Measurements from ENCODE around the gene OPN3.
A peak's percentile ranks its signal among the peaks of the same experiment; 100 is the strongest.

Gene OPN3

DNA sequence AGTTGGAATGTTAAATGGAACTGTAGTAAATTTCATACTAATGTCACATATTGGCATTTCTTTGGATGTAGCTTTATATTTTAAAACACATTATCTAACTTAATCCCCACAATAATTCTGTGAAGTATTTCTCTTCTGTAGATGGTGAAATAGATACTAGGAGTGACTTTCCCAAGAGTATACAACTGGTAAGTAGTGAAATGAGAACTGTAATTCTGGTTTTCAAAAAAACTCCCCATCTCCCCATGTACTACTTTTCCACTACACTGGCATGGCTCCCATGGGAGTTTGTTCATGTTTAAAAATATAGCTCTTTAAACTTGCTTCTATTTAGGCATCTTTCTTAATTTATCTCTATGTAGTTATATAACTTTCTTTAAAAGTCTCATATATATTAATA is 10.2 kb downstream of the OPN3 start:
- TF ChIP-seq, protein P1, sequence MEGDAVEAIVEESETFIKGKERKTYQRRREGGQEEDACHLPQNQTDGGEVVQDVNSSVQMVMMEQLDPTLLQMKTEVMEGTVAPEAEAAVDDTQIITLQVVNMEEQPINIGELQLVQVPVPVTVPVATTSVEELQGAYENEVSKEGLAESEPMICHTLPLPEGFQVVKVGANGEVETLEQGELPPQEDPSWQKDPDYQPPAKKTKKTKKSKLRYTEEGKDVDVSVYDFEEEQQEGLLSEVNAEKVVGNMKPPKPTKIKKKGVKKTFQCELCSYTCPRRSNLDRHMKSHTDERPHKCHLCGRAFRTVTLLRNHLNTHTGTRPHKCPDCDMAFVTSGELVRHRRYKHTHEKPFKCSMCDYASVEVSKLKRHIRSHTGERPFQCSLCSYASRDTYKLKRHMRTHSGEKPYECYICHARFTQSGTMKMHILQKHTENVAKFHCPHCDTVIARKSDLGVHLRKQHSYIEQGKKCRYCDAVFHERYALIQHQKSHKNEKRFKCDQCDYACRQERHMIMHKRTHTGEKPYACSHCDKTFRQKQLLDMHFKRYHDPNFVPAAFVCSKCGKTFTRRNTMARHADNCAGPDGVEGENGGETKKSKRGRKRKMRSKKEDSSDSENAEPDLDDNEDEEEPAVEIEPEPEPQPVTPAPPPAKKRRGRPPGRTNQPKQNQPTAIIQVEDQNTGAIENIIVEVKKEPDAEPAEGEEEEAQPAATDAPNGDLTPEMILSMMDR (conservative IDR thresholded peaks at IDR 0.05; ENCODE audit: control insufficient read depth, insufficient read depth, low read depth, low read length): no peak
- H3K4me3 ChIP-seq (ENCODE audit: control insufficient read depth, low read depth, low read length): no peak overlapping the region
- no peak for DNase-seq (ENCODE audit: low read depth)

DNA sequence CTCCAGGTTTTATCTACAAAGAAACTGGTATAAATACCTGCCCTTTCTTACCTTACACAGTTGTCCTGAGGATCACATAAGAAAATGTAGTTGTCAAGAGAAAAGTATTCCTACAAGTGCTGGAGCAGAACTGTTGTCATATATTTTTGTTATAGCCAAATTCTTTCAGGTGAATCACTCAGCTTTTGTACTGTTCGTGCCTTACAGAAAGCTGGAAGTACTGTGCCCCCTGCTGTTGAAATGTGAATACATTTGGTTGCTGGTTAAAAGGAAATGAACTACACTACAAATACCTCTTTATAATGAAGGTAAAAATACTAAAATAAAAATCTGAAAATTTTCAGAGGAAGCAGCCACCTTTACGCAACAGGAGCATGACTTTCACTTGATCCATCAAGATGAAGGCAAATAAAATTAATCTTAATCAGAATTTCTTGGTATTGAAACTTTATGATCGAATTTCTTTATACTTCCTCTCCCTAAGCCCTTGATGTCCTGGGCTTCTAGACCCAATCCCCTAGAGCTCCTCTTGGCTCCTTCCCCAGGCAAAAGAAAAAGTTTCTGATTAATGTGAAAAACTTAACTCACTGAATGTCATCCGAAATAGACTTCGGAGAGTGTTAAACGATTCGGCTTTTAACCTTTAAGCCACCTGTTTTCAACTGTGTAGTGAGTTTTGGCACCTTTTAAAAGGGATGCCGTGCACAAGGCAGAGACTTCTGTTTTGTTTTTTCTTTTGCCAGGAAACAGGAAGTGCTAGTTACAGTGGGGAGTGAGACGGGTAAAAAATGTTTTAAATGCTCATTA is 12.5 kb downstream of the OPN3 start:
- TF ChIP-seq, protein P1 (conservative IDR thresholded peaks at IDR 0.05; ENCODE audit: control insufficient read depth, insufficient read depth, low read depth, low read length): peak; percentile 69
- peak; percentile 86 for DNase-seq (ENCODE audit: low read depth)
- no peak overlapping the region for H3K4me3 ChIP-seq (ENCODE audit: control insufficient read depth, low read depth, low read length)

DNA sequence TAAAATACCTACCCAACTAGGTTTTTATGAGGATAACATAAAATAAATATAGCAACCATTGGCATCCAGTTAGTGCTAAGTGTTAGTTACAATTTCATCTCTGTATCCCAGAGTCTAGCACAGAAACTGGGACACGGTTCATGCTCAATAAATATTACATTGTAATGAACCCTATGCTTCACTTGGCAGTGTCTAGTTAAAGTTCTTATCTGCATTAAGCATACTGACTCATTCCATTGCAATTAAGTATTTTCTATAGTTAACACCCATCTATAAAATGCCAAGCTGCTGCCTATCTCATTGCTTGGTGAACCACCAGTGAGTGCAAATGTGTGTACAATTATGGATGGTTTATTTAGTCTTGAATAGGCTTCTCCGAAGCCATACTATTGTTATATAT is 15.2 kb downstream of the OPN3 start:
- no peak for DNase-seq (ENCODE audit: low read depth)
- TF ChIP-seq, protein P1 (conservative IDR thresholded peaks at IDR 0.05; ENCODE audit: control insufficient read depth, insufficient read depth, low read depth, low read length): no peak
- no peak overlapping the region for H3K4me3 ChIP-seq (ENCODE audit: control insufficient read depth, low read depth, low read length)

DNA sequence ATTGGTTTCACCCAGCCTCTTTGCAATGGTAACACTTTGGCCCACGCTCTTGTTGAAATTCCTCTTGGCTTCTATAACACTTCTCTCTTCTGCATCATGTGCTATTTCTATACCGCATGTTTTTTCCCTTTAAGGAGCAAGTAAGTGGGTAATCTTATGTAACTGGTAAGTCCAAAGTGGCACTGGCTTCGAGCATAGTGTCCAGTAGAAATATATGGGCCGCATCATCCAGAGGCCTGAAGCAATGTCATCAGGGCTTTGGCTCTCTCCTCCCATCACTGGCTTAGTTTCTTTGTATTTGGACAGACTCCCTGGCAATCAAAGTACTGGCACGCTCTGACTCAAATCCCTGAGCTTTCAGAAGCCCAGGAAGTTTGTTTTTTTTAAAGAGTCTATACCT is 17.5 kb downstream of the OPN3 start:
- TF ChIP-seq, protein P1 (conservative IDR thresholded peaks at IDR 0.05; ENCODE audit: control insufficient read depth, insufficient read depth, low read depth, low read length): no peak
- DNase-seq (ENCODE audit: low read depth): peak; percentile 52
- H3K4me3 ChIP-seq (ENCODE audit: control insufficient read depth, low read depth, low read length): no peak overlapping the region

DNA sequence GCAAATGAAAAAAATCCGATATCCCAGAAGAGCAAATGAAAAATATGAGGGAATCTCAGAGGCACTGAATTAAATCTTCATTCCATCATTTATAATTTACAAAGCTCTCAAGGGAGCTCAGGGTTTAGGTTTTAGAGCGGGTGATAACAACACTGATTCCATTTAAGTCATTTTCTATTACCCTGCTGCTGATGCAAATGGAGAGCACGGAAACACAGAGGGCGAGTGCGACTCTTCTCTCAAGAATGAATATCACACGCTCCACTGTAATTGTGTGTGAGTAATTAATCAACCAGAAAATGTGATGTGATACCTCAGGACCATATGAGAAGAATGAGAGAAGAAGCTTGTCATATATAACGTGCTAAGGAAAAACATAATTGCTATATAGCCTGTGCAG is 22.7 kb downstream of the OPN3 start:
- DNase-seq (ENCODE audit: low read depth): no peak
- H3K4me3 ChIP-seq (ENCODE audit: control insufficient read depth, low read depth, low read length): no peak overlapping the region
- TF ChIP-seq, protein P1 (conservative IDR thresholded peaks at IDR 0.05; ENCODE audit: control insufficient read depth, insufficient read depth, low read depth, low read length): no peak

DNA sequence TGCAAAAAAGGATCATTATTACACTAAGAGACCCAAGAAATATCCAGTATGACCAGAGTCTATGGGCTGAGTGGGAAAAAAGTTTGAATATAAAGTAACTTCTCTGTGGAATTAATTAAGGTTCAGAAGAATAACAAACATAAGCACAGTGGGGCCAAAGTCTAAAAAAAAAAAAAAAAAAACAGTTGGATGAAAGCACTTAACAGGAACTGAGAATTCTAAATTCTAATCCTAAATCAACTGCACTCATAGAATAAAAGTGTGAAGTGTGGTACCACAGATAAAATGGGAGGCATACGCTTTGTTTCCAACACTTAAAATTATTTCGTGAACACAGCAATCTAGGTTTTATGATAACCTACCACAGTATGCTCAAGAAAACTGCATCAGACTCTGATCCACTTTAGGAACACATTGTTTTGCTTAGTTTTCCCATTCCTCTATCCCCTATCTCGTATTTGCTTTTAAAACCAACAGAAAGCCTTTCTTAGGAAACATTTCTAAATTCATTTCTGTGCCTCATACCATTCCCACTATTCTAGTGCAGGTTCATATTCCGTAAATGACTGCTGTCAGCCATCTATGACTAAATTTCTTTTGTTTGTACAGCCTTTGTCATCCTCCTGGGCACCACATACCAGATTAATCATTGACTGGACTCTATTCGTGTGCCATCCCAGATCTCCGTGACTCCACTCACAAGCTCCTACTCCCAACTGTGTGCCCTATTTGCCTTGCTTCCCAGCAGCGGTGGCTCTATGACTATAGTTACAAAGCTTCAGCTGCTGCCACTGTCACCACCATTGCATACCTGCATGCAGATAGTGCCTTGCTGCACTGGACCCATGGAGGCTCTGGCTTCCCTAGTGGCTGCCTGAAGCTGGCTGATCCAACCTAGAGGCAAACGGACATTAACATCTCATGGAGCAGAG is 24.9 kb downstream of the OPN3 start:
- TF ChIP-seq, protein P1 (conservative IDR thresholded peaks at IDR 0.05; ENCODE audit: control insufficient read depth, insufficient read depth, low read depth, low read length): no peak
- DNase-seq (ENCODE audit: low read depth): peak; percentile 20
- H3K4me3 ChIP-seq (ENCODE audit: control insufficient read depth, low read depth, low read length): no peak overlapping the region

Data from fibroblast of mammary gland (primary cell).